K562 (cell line): Measurements from ENCODE around the gene NAA80. TPM values are rescaled to one million over a fixed set of nuclear protein-coding genes. Genes with fewer than 3 reads are reported as not detected.

Experiments used
- ATAC-seq: fragments of 200-7000 bp; cut with Tn5 transposase; 3 replicates; pipeline ENCODE4 v1.9.1; 2020; ENCODE audit warnings: moderate library complexity
- BruUV-seq: library from RNA; stranded (reverse); fragments of 400-500 nt; replicated peaks from 2 replicates; lab custom pipeline; 2021; lab: Mats Ljungman, UMichigan
- CTCF ChIA-PET: fragments of 300-600 bp; formaldehyde crosslinking; extraction: SDS; loops from one replicate; lab custom pipeline; 2021; ENCODE audit warnings: low intra/inter-chr PET ratio; lab: Yijun Ruan, JAX
- POLR2A ChIA-PET: fragments of 300-600, 350-650 bp; sonication (Branson Sonifier 250); formaldehyde crosslinking; extraction: SDS; loops from one replicate; lab custom pipeline; 2021; ENCODE audit warnings: antibody characterized with exemption, inconsistent platforms; lab: Yijun Ruan, JAX
- DNase-seq, 4 experiments: peaks; one replicate each; pipeline versions ENCODE4 v3.0.0 to v3.0.0-alpha.2; 2011 to 2018; ENCODE audit warnings: low spot score in 3 of 4, mixed read lengths in 3 of 4; ENCODE audit errors: extremely low read depth in 1 of 4
- FAIRE-seq: peaks from 2 replicates; lab custom pipeline; 2011; peaks lifted over from hg19 to GRCh38; lab: Jason Lieb, UNC
- H2AFZ ChIP-seq: 2 replicates; pipeline ENCODE4 v1.6.0; 2011; ENCODE audit warnings: low read depth, low read length, control low read depth, inconsistent platforms
- H3K27ac ChIP-seq: fragments of 200-600 bp; 3 replicates; pipeline ENCODE4 v1.8.0; 2011; ENCODE audit warnings: low read depth, mild to moderate bottlenecking, control low read depth, inconsistent platforms, low read length, moderate library complexity, mixed read lengths; ENCODE audit errors: extremely low read depth
- H3K27me3 ChIP-seq, 2 experiments: fragments of 300-600 bp in 1 of 2; 2 replicates in 1 of 2; 3 replicates in 1 of 2; pipeline versions ENCODE4 v1.6.0 to v1.8.0; 2011; ENCODE audit warnings: inconsistent platforms in 2 of 2, low read length in 2 of 2, mild to moderate bottlenecking in 1 of 2, mixed read lengths in 1 of 2, moderate library complexity in 1 of 2; ENCODE audit not compliant: control insufficient read depth in 2 of 2, insufficient read depth in 2 of 2
- H3K36me3 ChIP-seq: fragments of 300-600 bp; 3 replicates; pipeline ENCODE4 v1.8.0; 2011; ENCODE audit warnings: mild to moderate bottlenecking, low read length, inconsistent platforms; ENCODE audit not compliant: control insufficient read depth, insufficient read depth
- H3K4me1 ChIP-seq, 2 experiments: fragments of 200-600 bp in 1 of 2; replicated peaks in 1 of 2; 2 replicates in 1 of 2; 3 replicates in 1 of 2; pipeline versions ENCODE4 v1.5.1 to v1.8.0; 2011; ENCODE audit warnings: inconsistent platforms in 2 of 2, low read length in 2 of 2, mild to moderate bottlenecking in 1 of 2, mixed read lengths in 1 of 2, moderate library complexity in 1 of 2; ENCODE audit not compliant: control insufficient read depth in 2 of 2, insufficient read depth in 2 of 2
- H3K4me2 ChIP-seq: 2 replicates; pipeline ENCODE4 v1.6.1; 2011; ENCODE audit warnings: low read length, control low read depth, inconsistent platforms, mixed read lengths; ENCODE audit not compliant: insufficient read depth
- H3K4me3 ChIP-seq: fragments of 200-600 bp; sonication (generic), shearing (Covaris generic); 2 replicates; pipeline ENCODE4 v1.5.1; 2016; ENCODE audit warnings: control low read depth, inconsistent platforms
- H3K79me2 ChIP-seq: fragments of 200-600 bp; 3 replicates; pipeline ENCODE4 v1.8.0; 2011; ENCODE audit warnings: low read length, inconsistent platforms; ENCODE audit not compliant: control insufficient read depth, insufficient read depth
- H3K9ac ChIP-seq, 2 experiments: 2 replicates each; pipeline versions ENCODE4 v1.6.0 to v1.6.1; 2011; ENCODE audit warnings: low read depth in 2 of 2, low read length in 2 of 2, control low read depth in 1 of 2, inconsistent platforms in 1 of 2, mild to moderate bottlenecking in 1 of 2, mixed read lengths in 1 of 2; ENCODE audit not compliant: insufficient read depth in 1 of 2
- H3K9me1 ChIP-seq: one replicate; pipeline ENCODE4 v1.6.0; 2011; ENCODE audit warnings: inconsistent platforms, mild to moderate bottlenecking, low read length, moderate library complexity; ENCODE audit not compliant: control insufficient read depth, insufficient read depth
- H3K9me3 ChIP-seq: replicated peaks from 2 replicates; pipeline ENCODE4 v1.5.1; 2011; ENCODE audit warnings: low read depth, low read length, inconsistent platforms; ENCODE audit not compliant: control insufficient read depth, insufficient read depth
- H4K20me1 ChIP-seq: replicated peaks from 2 replicates; pipeline ENCODE4 v1.6.1; 2011; ENCODE audit warnings: low read length, inconsistent platforms, mixed read lengths; ENCODE audit not compliant: control insufficient read depth, insufficient read depth
- ESRRB ChIP-seq: fragments of 250-450 bp; sonication (Bioruptor Pico); IDR thresholded peaks from 2 replicates; pipeline ENCODE4 v1.5.0; 2020; ENCODE audit warnings: mild to moderate bottlenecking, moderate library complexity, borderline replicate concordance
- KAT7 ChIP-seq: sonication (generic); formaldehyde crosslinking; IDR thresholded peaks from 2 replicates; pipeline ENCODE4 v1.8.0; 2022; ENCODE audit warnings: missing genetic modification reagents, mild to moderate bottlenecking, borderline replicate concordance
- RBFOX2 ChIP-seq: fragments of 200-400 bp; formaldehyde crosslinking; IDR thresholded peaks from 2 replicates; pipeline ENCODE4 v1.6.1; 2017; ENCODE audit warnings: low read depth, mild to moderate bottlenecking, low read length, moderate library complexity
- ZNF121 ChIP-seq: sonication (generic); formaldehyde crosslinking; conservative IDR thresholded peaks from 2 replicates; pipeline ENCODE4 v1.8.0; 2022; ENCODE audit warnings: missing genetic modification reagents
- WGBS: fragments of 100-300 bp; shearing (Covaris generic); methylation state at CpG from one replicate; pipeline ENCODE4 v1.1.6; 2016; ENCODE audit warnings: low coverage, mixed read lengths; ENCODE audit not compliant: insufficient coverage; ENCODE audit errors: missing lambda C conversion rate; 5-methylcytosine and 5-hydroxymethylcytosine counted together
- in situ Hi-C: fragments of 300-500 bp; cut with MboI; formaldehyde crosslinking; loops from 4 replicates; pipeline ENCODE4 v1.15.0; 2018; ENCODE audit warnings: inconsistent platforms, mixed read lengths
- intact Hi-C: fragments of 100-400 bp; cut with micrococcal nuclease; formaldehyde crosslinking; loops from 2 replicates; pipeline ENCODE4 v1.14.2; 2022
- polyA plus RNA-seq, 8 experiments: library from polyadenylated mRNA; depleted of rRNA in 4 of 8; stranded (reverse) in 5 of 8; unstranded in 3 of 8; fragments of >200 nt; fragmentation: Nextera tagmentation in 2 of 8; fragmentation: Illumina TruSeq in 1 of 8; extraction: Ambion mirVana in 2 of 8; extraction: Trizol in 1 of 8; gene quantifications; 2 replicates each; pipeline versions ENCODE4 v1.2.1 to v1.2.3, GENCODE V29; 2011 to 2014; ENCODE audit warnings: inconsistent platforms in 1 of 8, missing spikeins in 1 of 8
- total RNA-seq, 7 experiments: library from RNA; depleted of rRNA in 6 of 7; stranded (reverse); fragments of >200 nt in 6 of 7; fragmentation: Illumina TruSeq in 2 of 7; extraction: Trizol in 2 of 7; gene quantifications; 2 replicates each; pipeline versions ENCODE4 v1.2.1 to v1.2.3, GENCODE V29; 2011 to 2021; ENCODE audit warnings: low replicate concordance in 1 of 7

Gene NAA80
- total and polyA plus RNA-seq, 9 of the 15 experiments (the other 6 are each of a cell fraction or from before 2014, with no cell fraction given), result 0.82 to 24.0 (median 8.6) TPM

GRCh38 chr3:50294492-50295403 is 4.5 kb downstream of the NAA80 start:
- WGBS, result 89% methylated on average over 13 of the region's 22 CpGs
- no TSS peak for BruUV-seq
- H3K27me3 ChIP-seq, result no peaks in the 10 kb centered on the region
- H3K4me3 ChIP-seq, result no peak overlapping the region
- no peaks in the 10 kb centered on the region for H3K9me3 ChIP-seq
- H3K9me1 ChIP-seq, result no peaks in the 10 kb centered on the region
- intact Hi-C loops, result no loop called here
- peak overlapping the region in 1 of 2 experiments; percentile 52; a peak in 1 of 4 replicates for H3K9ac ChIP-seq
- ChIA-PET CTCF (no interaction called here), POLR2A (no interaction called here)
- peaks cover 47% of the 10 kb centered on the region for H3K79me2 ChIP-seq
- DNase-seq (no peak), FAIRE-seq (no peak), ATAC-seq (no peak)
- no peaks in the 10 kb centered on the region for H4K20me1 ChIP-seq
- TF ChIP-seq ESRRB (CRISPR knock-in tag), result no peak
- TF ChIP-seq RBFOX2, result peak; percentile 26; the same call in 1 of the 2 replicates
- no peak overlapping the region for H3K27ac ChIP-seq
- H3K4me2 ChIP-seq, result no peak overlapping the region
- peaks cover 21% of the 10 kb centered on the region; the same call in 2 of the 3 replicates for H3K36me3 ChIP-seq
- in situ Hi-C loops, result no loop called here
- H3K4me1 ChIP-seq, result peaks cover 13 to 73% of the 10 kb centered on the region in 2 experiments; a peak in 4 of 5 replicates
- H2AFZ ChIP-seq, result no peak overlapping the region

GRCh38 chr3:50294089-50294488 is 5.1 kb downstream of the NAA80 start:
- ATAC-seq (no peak), DNase-seq (no peak), FAIRE-seq (no peak)
- H3K9me1 ChIP-seq, result no peaks in the 10 kb centered on the region
- H3K9me3 ChIP-seq, result no peaks in the 10 kb centered on the region
- intact Hi-C loops, result no loop called here
- H3K36me3 ChIP-seq, result peaks cover 27% of the 10 kb centered on the region; the same call in 2 of the 3 replicates
- CTCF ChIA-PET, result no interaction called here
- H4K20me1 ChIP-seq, result no peaks in the 10 kb centered on the region
- no TSS peak for BruUV-seq
- H3K9ac ChIP-seq, result no peak overlapping the region
- peaks cover 50% of the 10 kb centered on the region for H3K79me2 ChIP-seq
- H3K4me2 ChIP-seq, result no peak overlapping the region
- peak; percentile 57; the same call in 1 of the 2 replicates for TF ChIP-seq ZNF121 (CRISPR knock-in tag)
- no peak for TF ChIP-seq KAT7 (CRISPR knock-in tag)
- POLR2A ChIA-PET, result no interaction called here
- no peaks in the 10 kb centered on the region for H3K27me3 ChIP-seq
- H3K4me1 ChIP-seq, result peaks cover 13 to 76% of the 10 kb centered on the region in 2 experiments; a peak in 4 of 5 replicates
- no peak overlapping the region for H2AFZ ChIP-seq
- no peak overlapping the region for H3K4me3 ChIP-seq
- no peak overlapping the region for H3K27ac ChIP-seq
- whole genome bisulfite sequencing, result 77% methylated on average over 4 of the region's 4 CpGs
- in situ Hi-C loops, result no loop called here
